NCI-H1092 (cell line): ENCODE results near the gene KDM1B.
A peak's percentile ranks its signal among the peaks of the same experiment; 100 is the strongest.
"Not testable (repeated sequence)": the region's sequence is repeated elsewhere in the genome, so short reads cannot be mapped to it uniquely, and the experiment has no call there.

Experiments used
- DNase-seq: peaks from one replicate; lab custom pipeline; 2025; lab: John Stamatoyannopoulos, UW

Gene KDM1B

DNA sequence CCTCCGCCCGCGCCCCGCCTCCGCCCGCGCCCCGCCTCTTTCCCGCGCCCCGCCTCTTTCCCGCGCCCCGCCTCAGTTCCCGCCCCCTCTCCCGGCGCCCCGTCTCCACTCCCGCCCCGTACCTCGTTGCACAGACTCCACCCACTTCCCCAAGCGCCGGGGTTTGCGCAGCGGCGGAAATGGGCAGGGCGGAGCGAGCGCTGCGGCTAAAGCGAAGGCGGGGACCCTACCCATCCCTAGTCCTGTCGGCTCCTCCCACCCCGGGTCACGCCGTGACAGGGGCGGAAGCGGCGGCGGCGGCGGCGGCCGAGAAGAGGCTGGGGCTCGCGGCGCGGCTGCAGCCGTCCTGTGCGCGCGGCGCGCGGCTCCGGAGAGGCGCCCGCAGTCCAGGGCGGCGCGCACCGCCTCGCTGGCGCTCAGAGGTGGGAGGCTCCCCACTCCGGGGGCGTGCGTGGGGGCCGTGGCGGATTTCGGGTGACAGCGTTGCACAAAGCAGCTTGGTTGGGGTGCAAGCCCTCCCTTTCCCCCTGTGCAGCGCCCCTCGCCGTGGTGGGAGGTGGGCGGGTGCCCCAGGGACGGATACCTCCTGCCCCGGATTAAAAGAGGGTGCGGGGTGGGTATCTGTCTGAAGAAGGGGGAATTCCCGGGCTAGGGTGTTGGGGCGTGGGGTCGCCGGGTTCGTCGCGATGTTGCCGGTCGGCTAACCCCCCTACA lies at the start of gene KDM1B:
KDM1B (plus strand) TSS at position 273 of the 714 bp plus-strand sequence. CDS start 4,474 bp downstream, outside the sequence.
- DNase-seq, result peak; percentile 94

GRCh38 chr6:18107061-18107460 lies 48.2 kb upstream of the KDM1B start:
- no peak for DNase-seq

- DNase-seq, result no peak
Observed at GRCh38 chr6:18110162-18110561, 45.1 kb upstream of the KDM1B start.

- no peak for DNase-seq
Observed at GRCh38 chr6:18115356-18115755, 39.9 kb upstream of the KDM1B start.

DNA sequence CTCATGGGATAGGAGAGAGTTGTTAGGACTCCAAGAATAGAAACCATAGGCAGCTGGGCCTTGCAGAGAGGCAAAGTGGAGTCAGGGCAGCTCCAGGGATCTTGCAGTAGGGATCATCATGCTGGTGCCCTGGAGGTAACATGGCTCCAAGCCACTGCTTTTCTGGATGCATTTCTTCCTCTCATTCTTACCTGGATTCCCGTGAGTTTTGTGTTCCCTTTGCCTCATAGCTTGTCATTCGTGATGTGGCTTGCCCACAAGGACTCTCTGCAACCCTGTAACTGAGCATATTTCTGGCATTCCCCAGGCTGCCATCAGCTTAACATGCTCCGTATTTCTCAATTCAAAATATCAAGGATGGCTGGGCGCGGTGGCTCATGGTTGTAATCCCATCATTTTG lies 38.1 kb upstream of the KDM1B start:
- no peak for DNase-seq

DNA sequence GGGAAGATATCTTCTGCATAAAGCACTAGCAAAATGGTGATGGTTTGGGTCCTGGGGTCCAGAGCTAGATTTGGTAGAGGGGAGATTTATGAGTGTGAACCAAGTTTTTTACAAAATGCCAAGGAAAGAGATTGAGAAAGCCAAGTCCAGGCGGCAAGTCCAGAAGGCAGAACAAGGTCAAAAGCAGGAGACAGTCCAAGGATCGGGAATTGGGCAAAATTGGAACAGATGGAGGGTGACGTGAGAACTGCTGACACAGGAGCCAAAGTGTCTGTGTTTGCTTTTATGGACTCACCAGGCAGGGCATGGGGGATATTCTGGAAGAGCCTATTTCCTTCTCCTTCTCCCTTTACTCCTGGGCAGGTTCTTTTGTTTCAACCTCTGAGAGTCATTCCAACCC lies 36.9 kb upstream of the KDM1B start:
- no peak for DNase-seq

DNA sequence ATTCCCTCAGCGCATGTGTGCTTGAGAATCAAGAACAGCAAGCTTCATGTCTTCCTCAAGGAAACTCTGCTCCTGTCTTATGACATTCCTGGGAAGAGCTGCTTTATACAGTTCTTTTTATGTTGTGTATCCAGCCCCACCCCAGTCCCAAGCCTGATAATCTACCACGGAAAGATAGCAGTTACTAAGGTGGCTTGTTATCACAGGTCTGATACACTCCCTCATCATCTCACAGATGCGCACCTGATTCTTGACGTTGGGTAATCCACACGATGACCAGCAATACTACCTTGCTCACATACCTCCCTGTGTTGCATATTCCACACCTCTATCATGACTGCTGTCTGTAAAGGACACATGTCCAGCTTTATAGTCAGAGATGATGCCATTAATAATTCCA lies 36.0 kb upstream of the KDM1B start:
- DNase-seq, result no peak

- DNase-seq, result no peak
Observed at GRCh38 chr6:18121580-18122127, 33.6 kb upstream of the KDM1B start.

GRCh38 chr6:18122128-18123093 lies 32.8 kb upstream of the KDM1B start, which contains the start of gene NHLRC1:
Gene NHLRC1, minus strand, starts transcription at chr6:18122677. Its CDS starts 71 bp downstream, at chr6:18122606.
- DNase-seq, result peak; percentile 61

GRCh38 chr6:18126121-18126520 lies 29.1 kb upstream of the KDM1B start:
- DNase-seq, result no peak

GRCh38 chr6:18132346-18132745 lies 22.9 kb upstream of the KDM1B start:
- no peak for DNase-seq

GRCh38 chr6:18135171-18135570 lies 20.1 kb upstream of the KDM1B start:
- DNase-seq, result no peak

GRCh38 chr6:18136260-18136659 lies 19.0 kb upstream of the KDM1B start:
- no peak for DNase-seq

DNA sequence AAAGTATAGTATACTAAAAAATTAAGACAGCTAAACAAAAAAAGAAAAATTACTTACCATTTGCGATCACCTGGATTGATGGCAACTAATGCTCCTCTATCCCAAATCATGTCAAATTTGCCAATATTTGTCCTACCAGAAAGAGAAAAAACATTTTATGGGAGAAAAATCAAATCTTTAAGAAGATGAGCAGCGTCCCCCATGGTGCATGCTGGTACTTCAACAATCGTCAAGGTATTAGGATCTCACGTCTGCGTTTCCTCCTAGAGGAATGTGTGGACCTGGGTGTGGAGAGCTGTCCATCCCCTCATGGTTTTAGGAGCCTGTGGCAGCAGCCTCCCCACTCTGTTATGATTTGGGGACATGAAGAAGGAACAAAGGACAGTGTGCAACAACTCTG lies 16.3 kb upstream of the KDM1B start:
- DNase-seq, result no peak

DNA sequence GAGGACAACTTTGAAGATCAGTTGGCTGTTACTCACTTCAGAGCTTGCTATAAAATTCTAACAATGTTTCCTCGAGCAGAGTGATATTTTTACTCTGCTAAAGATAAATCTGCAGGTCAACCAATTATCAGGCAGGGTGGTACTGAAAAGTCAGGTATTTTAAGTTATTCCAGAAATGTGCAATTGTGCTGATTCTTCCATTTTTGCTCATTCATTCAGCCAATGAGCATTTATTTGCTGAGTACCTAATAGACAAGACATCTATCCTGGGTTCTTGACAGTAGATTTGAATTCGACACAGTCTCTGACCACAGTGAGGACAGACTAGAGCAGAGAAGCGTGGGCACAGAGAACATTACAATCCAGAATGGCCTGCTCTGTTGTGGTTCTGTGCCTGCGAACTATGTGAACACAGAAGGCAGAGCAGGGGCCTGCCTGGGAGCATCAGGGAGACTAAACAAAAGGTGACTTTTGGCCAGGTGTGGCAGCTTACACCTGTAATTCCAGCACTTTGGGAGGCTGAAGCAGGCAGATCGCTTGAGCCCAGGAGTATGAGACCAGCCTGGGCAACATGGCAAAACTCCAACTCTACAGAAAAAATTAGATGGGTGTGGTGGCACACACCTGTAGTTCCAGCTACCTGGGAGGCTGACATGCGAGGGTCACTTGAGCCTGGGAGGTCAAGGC lies 15.1 kb upstream of the KDM1B start:
- DNase-seq, result no peak

GRCh38 chr6:18141805-18142590 lies 13.2 kb upstream of the KDM1B start:
- peak; percentile 56 for DNase-seq

- no peak for DNase-seq
Observed at GRCh38 chr6:18142591-18142861, 12.7 kb upstream of the KDM1B start.

GRCh38 chr6:18147160-18147559 lies 8.1 kb upstream of the KDM1B start:
- no peak for DNase-seq

DNA sequence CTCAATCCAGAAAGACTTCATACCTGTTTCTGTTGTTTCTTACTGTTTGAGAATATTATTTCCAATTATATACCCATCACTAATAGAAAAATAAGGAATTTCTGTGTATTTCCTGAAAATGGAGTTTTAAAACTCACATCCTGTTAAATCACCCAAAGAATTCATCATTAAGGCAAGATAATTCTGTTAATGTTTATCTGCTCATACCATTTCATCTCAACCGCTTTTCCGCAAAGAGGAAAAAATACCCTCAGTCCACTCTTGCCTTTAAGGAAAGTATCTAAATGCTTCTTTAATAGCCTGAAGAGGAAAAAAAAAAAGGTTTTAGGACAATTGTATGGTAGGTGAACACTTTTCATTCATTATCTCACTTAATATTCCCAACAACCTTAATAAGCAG lies 7.6 kb upstream of the KDM1B start:
- no peak for DNase-seq

- no peak for DNase-seq
Observed at GRCh38 chr6:18148304-18149025, 6.8 kb upstream of the KDM1B start.

- DNase-seq, result not testable (repeated sequence)
Observed at GRCh38 chr6:18151391-18151790, 3.8 kb upstream of the KDM1B start.
